ENCODE data around the gene CCDC171.

DNA sequence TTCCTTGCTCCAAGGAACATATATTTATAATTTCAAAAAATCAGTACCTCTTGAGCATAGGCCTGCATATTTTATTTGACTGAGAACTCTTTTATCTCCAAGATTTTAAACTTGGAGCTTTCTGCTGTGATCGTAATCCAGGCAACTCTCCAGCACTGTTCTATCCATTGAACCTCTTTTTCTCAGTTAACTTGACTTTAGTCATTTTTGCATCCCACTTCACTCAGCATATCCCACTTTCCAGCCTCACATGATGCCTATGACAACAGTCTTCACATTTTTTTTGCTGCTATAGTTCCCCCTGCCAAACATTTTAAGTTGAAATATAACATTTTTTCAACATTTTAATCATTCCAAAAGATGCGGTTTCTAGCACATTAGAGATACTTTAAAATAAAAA, 33.0 kb upstream of the CCDC171 start:
- no peak for TF ChIP-seq CTCF (IDR thresholded peaks at IDR 0.05)
- TF ChIP-seq POLR2A (IDR thresholded peaks at IDR 0.05), result no peak

All from thyroid gland (tissue), 4 donors.